GDM1 (cell line): ENCODE measurements around the gene NPM3.

Experiments used
- DNase-seq: peaks from one replicate; lab custom pipeline; 2025; lab: John Stamatoyannopoulos, UW

NPM3 gene

GRCh38 chr10:101758858-101759257 is 24.4 kb downstream of the NPM3 start:
- no peak for DNase-seq

GRCh38 chr10:101752241-101752640 is 31.0 kb downstream of the NPM3 start:
- DNase-seq: no peak

- no peak for DNase-seq
Observed at GRCh38 chr10:101749047-101750016, 33.9 kb downstream of the NPM3 start.

GRCh38 chr10:101748496-101748895 is 34.8 kb downstream of the NPM3 start:
- no peak for DNase-seq

GRCh38 chr10:101745074-101745696 is 38.1 kb downstream of the NPM3 start:
- no peak for DNase-seq

GRCh38 chr10:101744267-101744666 is 39.0 kb downstream of the NPM3 start:
- no peak for DNase-seq

- no peak for DNase-seq
Observed at GRCh38 chr10:101741938-101742337, 41.3 kb downstream of the NPM3 start.

- DNase-seq: no peak
Observed at GRCh38 chr10:101736666-101737065, 46.6 kb downstream of the NPM3 start.

- no peak for DNase-seq
Observed at GRCh38 chr10:101732096-101732495, 51.1 kb downstream of the NPM3 start.
